K562 (cell line): ENCODE measurements around the gene CYSLTR1. TPM values are rescaled to one million over a fixed set of nuclear protein-coding genes. Genes with fewer than 3 reads are reported as not detected.

Experiments used
- ATAC-seq: fragments of 200-7000 bp; cut with Tn5 transposase; 3 replicates; pipeline ENCODE4 v1.9.1; 2020; ENCODE audit warnings: moderate library complexity
- BruUV-seq: library from RNA; stranded (reverse); fragments of 400-500 nt; replicated peaks from 2 replicates; lab custom pipeline; 2021; lab: Mats Ljungman, UMichigan
- CTCF ChIA-PET: fragments of 300-600 bp; formaldehyde crosslinking; extraction: SDS; loops from one replicate; lab custom pipeline; 2021; ENCODE audit warnings: low intra/inter-chr PET ratio; lab: Yijun Ruan, JAX
- POLR2A ChIA-PET: fragments of 300-600, 350-650 bp; sonication (Branson Sonifier 250); formaldehyde crosslinking; extraction: SDS; loops from one replicate; lab custom pipeline; 2021; ENCODE audit warnings: antibody characterized with exemption, inconsistent platforms; lab: Yijun Ruan, JAX
- DNase-seq, 4 experiments: peaks; one replicate each; pipeline versions ENCODE4 v3.0.0 to v3.0.0-alpha.2; 2011 to 2018; ENCODE audit warnings: low spot score in 3 of 4, mixed read lengths in 3 of 4; ENCODE audit errors: extremely low read depth in 1 of 4
- FAIRE-seq: peaks from 2 replicates; lab custom pipeline; 2011; peaks lifted over from hg19 to GRCh38; lab: Jason Lieb, UNC
- H2AFZ ChIP-seq: 2 replicates; pipeline ENCODE4 v1.6.0; 2011; ENCODE audit warnings: low read depth, low read length, control low read depth, inconsistent platforms
- H3K27ac ChIP-seq: fragments of 200-600 bp; 3 replicates; pipeline ENCODE4 v1.8.0; 2011; ENCODE audit warnings: low read depth, mild to moderate bottlenecking, control low read depth, inconsistent platforms, low read length, moderate library complexity, mixed read lengths; ENCODE audit errors: extremely low read depth
- H3K27me3 ChIP-seq, 2 experiments: fragments of 300-600 bp in 1 of 2; 2 replicates in 1 of 2; 3 replicates in 1 of 2; pipeline versions ENCODE4 v1.6.0 to v1.8.0; 2011; ENCODE audit warnings: inconsistent platforms in 2 of 2, low read length in 2 of 2, mild to moderate bottlenecking in 1 of 2, mixed read lengths in 1 of 2, moderate library complexity in 1 of 2; ENCODE audit not compliant: control insufficient read depth in 2 of 2, insufficient read depth in 2 of 2
- H3K36me3 ChIP-seq: fragments of 300-600 bp; 3 replicates; pipeline ENCODE4 v1.8.0; 2011; ENCODE audit warnings: mild to moderate bottlenecking, low read length, inconsistent platforms; ENCODE audit not compliant: control insufficient read depth, insufficient read depth
- H3K4me1 ChIP-seq, 2 experiments: fragments of 200-600 bp in 1 of 2; replicated peaks in 1 of 2; 2 replicates in 1 of 2; 3 replicates in 1 of 2; pipeline versions ENCODE4 v1.5.1 to v1.8.0; 2011; ENCODE audit warnings: inconsistent platforms in 2 of 2, low read length in 2 of 2, mild to moderate bottlenecking in 1 of 2, mixed read lengths in 1 of 2, moderate library complexity in 1 of 2; ENCODE audit not compliant: control insufficient read depth in 2 of 2, insufficient read depth in 2 of 2
- H3K4me2 ChIP-seq: 2 replicates; pipeline ENCODE4 v1.6.1; 2011; ENCODE audit warnings: low read length, control low read depth, inconsistent platforms, mixed read lengths; ENCODE audit not compliant: insufficient read depth
- H3K4me3 ChIP-seq: fragments of 200-600 bp; sonication (generic), shearing (Covaris generic); 2 replicates; pipeline ENCODE4 v1.5.1; 2016; ENCODE audit warnings: control low read depth, inconsistent platforms
- H3K79me2 ChIP-seq: fragments of 200-600 bp; 3 replicates; pipeline ENCODE4 v1.8.0; 2011; ENCODE audit warnings: low read length, inconsistent platforms; ENCODE audit not compliant: control insufficient read depth, insufficient read depth
- H3K9ac ChIP-seq, 2 experiments: 2 replicates each; pipeline versions ENCODE4 v1.6.0 to v1.6.1; 2011; ENCODE audit warnings: low read depth in 2 of 2, low read length in 2 of 2, control low read depth in 1 of 2, inconsistent platforms in 1 of 2, mild to moderate bottlenecking in 1 of 2, mixed read lengths in 1 of 2; ENCODE audit not compliant: insufficient read depth in 1 of 2
- H3K9me1 ChIP-seq: one replicate; pipeline ENCODE4 v1.6.0; 2011; ENCODE audit warnings: inconsistent platforms, mild to moderate bottlenecking, low read length, moderate library complexity; ENCODE audit not compliant: control insufficient read depth, insufficient read depth
- H3K9me3 ChIP-seq: replicated peaks from 2 replicates; pipeline ENCODE4 v1.5.1; 2011; ENCODE audit warnings: low read depth, low read length, inconsistent platforms; ENCODE audit not compliant: control insufficient read depth, insufficient read depth
- H4K20me1 ChIP-seq: replicated peaks from 2 replicates; pipeline ENCODE4 v1.6.1; 2011; ENCODE audit warnings: low read length, inconsistent platforms, mixed read lengths; ENCODE audit not compliant: control insufficient read depth, insufficient read depth
- ERF ChIP-seq: fragments of 450-650 bp; formaldehyde crosslinking; IDR thresholded peaks from 2 replicates; pipeline ENCODE4 v1.4.0; 2020; ENCODE audit warnings: mild to moderate bottlenecking, mixed read lengths
- USF1 ChIP-seq: sonication (generic); formaldehyde crosslinking; IDR thresholded peaks from 2 replicates; pipeline ENCODE4 v1.9.0; 2022; ENCODE audit warnings: mild to moderate bottlenecking, missing genetic modification reagents
- WGBS: fragments of 100-300 bp; shearing (Covaris generic); methylation state at CpG from one replicate; pipeline ENCODE4 v1.1.6; 2016; ENCODE audit warnings: low coverage, mixed read lengths; ENCODE audit not compliant: insufficient coverage; ENCODE audit errors: missing lambda C conversion rate; 5-methylcytosine and 5-hydroxymethylcytosine counted together
- in situ Hi-C: fragments of 300-500 bp; cut with MboI; formaldehyde crosslinking; loops from 4 replicates; pipeline ENCODE4 v1.15.0; 2018; ENCODE audit warnings: inconsistent platforms, mixed read lengths
- intact Hi-C: fragments of 100-400 bp; cut with micrococcal nuclease; formaldehyde crosslinking; loops from 2 replicates; pipeline ENCODE4 v1.14.2; 2022
- polyA plus RNA-seq, 8 experiments: library from polyadenylated mRNA; depleted of rRNA in 4 of 8; stranded (reverse) in 5 of 8; unstranded in 3 of 8; fragments of >200 nt; fragmentation: Nextera tagmentation in 2 of 8; fragmentation: Illumina TruSeq in 1 of 8; extraction: Ambion mirVana in 2 of 8; extraction: Trizol in 1 of 8; gene quantifications; 2 replicates each; pipeline versions ENCODE4 v1.2.1 to v1.2.3, GENCODE V29; 2011 to 2014; ENCODE audit warnings: inconsistent platforms in 1 of 8, missing spikeins in 1 of 8
- total RNA-seq, 7 experiments: library from RNA; depleted of rRNA in 6 of 7; stranded (reverse); fragments of >200 nt in 6 of 7; fragmentation: Illumina TruSeq in 2 of 7; extraction: Trizol in 2 of 7; gene quantifications; 2 replicates each; pipeline versions ENCODE4 v1.2.1 to v1.2.3, GENCODE V29; 2011 to 2021; ENCODE audit warnings: low replicate concordance in 1 of 7
- TF ChIP-seq, protein P1 (sequence below): IDR thresholded peaks from 2 replicates; pipeline ENCODE4 v1.6.1; 2011; ENCODE audit not compliant: insufficient read length; ENCODE audit errors: extremely low read depth
- TF ChIP-seq, protein P2 (sequence below): fragments of 250-450 bp; sonication (Bioruptor Pico); IDR thresholded peaks from 2 replicates; pipeline ENCODE4 v1.5.0; 2021; ENCODE audit warnings: mild to moderate bottlenecking, borderline replicate concordance

CYSLTR1 gene
- total and polyA plus RNA-seq, 9 of the 15 experiments (the other 6 are each of a cell fraction or from before 2014, with no cell fraction given): 0.04 to 0.07 TPM; not detected in 7

DNA sequence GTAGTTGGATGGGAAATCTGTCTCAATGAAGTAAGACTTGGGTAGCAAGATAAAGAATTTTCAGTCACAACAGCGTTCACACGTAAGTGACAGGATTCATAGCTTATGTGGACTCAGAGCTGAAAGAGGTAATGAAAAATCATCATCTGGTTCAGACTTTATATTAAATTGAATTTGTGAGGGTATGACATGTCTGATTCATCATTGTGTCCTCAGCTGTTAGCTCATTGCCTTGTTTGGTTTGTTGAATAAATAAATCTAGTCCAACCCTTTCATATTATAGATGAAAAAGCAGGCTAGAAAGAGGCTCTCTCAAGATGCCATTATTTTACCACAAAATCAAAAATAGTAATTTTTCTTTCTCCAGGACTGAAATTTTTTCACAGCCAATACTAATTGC, 2.7 kb upstream of the CYSLTR1 start:
- no TSS peak for BruUV-seq
- Histone ChIP-seq H3K4me1 (no peaks in the 10 kb centered on the region), H3K27ac (no peak overlapping the region), H3K79me2 (no peaks in the 10 kb centered on the region), H3K27me3 (no peaks in the 10 kb centered on the region), H3K9ac (no peak overlapping the region), H3K9me3 (no peaks in the 10 kb centered on the region), H3K36me3 (no peaks in the 10 kb centered on the region), H3K4me2 (no peak overlapping the region), H3K4me3 (no peak overlapping the region), H4K20me1 (no peaks in the 10 kb centered on the region), H3K9me1 (no peaks in the 10 kb centered on the region), H2AFZ (no peak overlapping the region)
- no peak for FAIRE-seq
- TF ChIP-seq ERF (no peak), USF1 (CRISPR knock-in tag) (no peak)
- TF ChIP-seq, protein P1, sequence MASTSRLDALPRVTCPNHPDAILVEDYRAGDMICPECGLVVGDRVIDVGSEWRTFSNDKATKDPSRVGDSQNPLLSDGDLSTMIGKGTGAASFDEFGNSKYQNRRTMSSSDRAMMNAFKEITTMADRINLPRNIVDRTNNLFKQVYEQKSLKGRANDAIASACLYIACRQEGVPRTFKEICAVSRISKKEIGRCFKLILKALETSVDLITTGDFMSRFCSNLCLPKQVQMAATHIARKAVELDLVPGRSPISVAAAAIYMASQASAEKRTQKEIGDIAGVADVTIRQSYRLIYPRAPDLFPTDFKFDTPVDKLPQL: no peak
- TF ChIP-seq, protein P2, sequence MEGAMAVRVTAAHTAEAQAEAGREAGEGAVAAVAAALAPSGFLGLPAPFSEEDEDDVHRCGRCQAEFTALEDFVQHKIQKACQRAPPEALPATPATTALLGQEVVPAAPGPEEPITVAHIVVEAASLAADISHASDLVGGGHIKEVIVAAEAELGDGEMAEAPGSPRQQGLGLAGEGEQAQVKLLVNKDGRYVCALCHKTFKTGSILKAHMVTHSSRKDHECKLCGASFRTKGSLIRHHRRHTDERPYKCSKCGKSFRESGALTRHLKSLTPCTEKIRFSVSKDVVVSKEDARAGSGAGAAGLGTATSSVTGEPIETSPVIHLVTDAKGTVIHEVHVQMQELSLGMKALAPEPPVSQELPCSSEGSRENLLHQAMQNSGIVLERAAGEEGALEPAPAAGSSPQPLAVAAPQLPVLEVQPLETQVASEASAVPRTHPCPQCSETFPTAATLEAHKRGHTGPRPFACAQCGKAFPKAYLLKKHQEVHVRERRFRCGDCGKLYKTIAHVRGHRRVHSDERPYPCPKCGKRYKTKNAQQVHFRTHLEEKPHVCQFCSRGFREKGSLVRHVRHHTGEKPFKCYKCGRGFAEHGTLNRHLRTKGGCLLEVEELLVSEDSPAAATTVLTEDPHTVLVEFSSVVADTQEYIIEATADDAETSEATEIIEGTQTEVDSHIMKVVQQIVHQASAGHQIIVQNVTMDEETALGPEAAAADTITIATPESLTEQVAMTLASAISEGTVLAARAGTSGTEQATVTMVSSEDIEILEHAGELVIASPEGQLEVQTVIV: no peak
- ChIA-PET POLR2A (no interaction called here), CTCF (no interaction called here)
- in situ Hi-C loops (no loop called here), intact Hi-C loops (no loop called here)
- 0% methylated on average over 2 of the region's 2 CpGs for WGBS
- no peak for ATAC-seq
- no peak for DNase-seq
